Thoracic aorta (tissue), 2 donors: Measurements from ENCODE around the gene ATG9A. TPM values are rescaled to one million over a fixed set of nuclear protein-coding genes. Genes with fewer than 3 reads are reported as not detected.

Experiments used
- ATAC-seq: fragments of 150-250 bp; one replicate; pipeline ENCODE4 v1.8.0; 2017; ENCODE audit warnings: low read depth; ENCODE audit not compliant: insufficient number of reproducible peaks, low FRiP score
- DNase-seq: peaks from one replicate; pipeline ENCODE4 v3.0.0-alpha.2; 2020; ENCODE audit warnings: low spot score
- H3K27ac ChIP-seq, 2 donors: fragments of 200-600 bp; sonication (generic); 1 replicate in 1 of 2; 2 replicates in 1 of 2; pipeline ENCODE4 v1.5.1; 2016; ENCODE audit warnings: mild to moderate bottlenecking in 2 of 2, moderate library complexity in 2 of 2
- H3K27me3 ChIP-seq: fragments of 200-600 bp; sonication (generic); replicated peaks from 2 replicates; pipeline ENCODE4 v1.6.0; 2016; ENCODE audit warnings: mild to moderate bottlenecking; ENCODE audit not compliant: insufficient read depth
- H3K36me3 ChIP-seq: fragments of 200-600 bp; sonication (generic); one replicate; pipeline ENCODE4 v1.5.1; 2016
- H3K4me1 ChIP-seq, 2 donors: fragments of 200-600 bp; sonication (generic); 1 replicate in 1 of 2; 2 replicates in 1 of 2; pipeline versions ENCODE4 v1.5.1 to v1.6.0; 2016; ENCODE audit warnings: low read depth in 2 of 2, mild to moderate bottlenecking in 1 of 2; ENCODE audit not compliant: control insufficient read depth in 1 of 2
- H3K4me3 ChIP-seq: fragments of 200-600 bp; sonication (generic); 2 replicates; pipeline ENCODE4 v1.5.1; 2016; ENCODE audit warnings: mild to moderate bottlenecking
- H3K9me3 ChIP-seq: fragments of 200-600 bp; sonication (generic); 2 replicates; pipeline ENCODE4 v1.5.1; 2016
- total RNA-seq, 2 donors: library from RNA; depleted of rRNA; stranded (reverse); fragments of >200 nt; gene quantifications; one replicate each; pipeline versions ENCODE4 v1.1.0 to v1.2.3, GENCODE V29; 2016
- TF ChIP-seq, protein P1 (sequence below): fragments of 200-600 bp; sonication (generic); IDR thresholded peaks from one replicate; pipeline ENCODE4 v1.5.1; 2019; ENCODE audit warnings: antibody characterized with exemption

The ATG9A gene
- total RNA-seq, 2 donors from 2014 or later, result 39.4 to 60.4 TPM

GRCh38 chr2:219186754-219187456 lies 42.5 kb downstream of the ATG9A start:
- Histone ChIP-seq H3K4me3 (no peak overlapping the region), H3K9me3 (no peaks in the 10 kb centered on the region), H3K36me3 (peaks cover 20% of the 10 kb centered on the region), H3K27ac (no peak overlapping the region), H3K4me1 (no peaks in the 10 kb centered on the region), H3K27me3 (no peaks in the 10 kb centered on the region)
- DNase-seq (no peak), ATAC-seq (no peak)
- TF ChIP-seq, protein P1, sequence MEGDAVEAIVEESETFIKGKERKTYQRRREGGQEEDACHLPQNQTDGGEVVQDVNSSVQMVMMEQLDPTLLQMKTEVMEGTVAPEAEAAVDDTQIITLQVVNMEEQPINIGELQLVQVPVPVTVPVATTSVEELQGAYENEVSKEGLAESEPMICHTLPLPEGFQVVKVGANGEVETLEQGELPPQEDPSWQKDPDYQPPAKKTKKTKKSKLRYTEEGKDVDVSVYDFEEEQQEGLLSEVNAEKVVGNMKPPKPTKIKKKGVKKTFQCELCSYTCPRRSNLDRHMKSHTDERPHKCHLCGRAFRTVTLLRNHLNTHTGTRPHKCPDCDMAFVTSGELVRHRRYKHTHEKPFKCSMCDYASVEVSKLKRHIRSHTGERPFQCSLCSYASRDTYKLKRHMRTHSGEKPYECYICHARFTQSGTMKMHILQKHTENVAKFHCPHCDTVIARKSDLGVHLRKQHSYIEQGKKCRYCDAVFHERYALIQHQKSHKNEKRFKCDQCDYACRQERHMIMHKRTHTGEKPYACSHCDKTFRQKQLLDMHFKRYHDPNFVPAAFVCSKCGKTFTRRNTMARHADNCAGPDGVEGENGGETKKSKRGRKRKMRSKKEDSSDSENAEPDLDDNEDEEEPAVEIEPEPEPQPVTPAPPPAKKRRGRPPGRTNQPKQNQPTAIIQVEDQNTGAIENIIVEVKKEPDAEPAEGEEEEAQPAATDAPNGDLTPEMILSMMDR, result no peak

DNA sequence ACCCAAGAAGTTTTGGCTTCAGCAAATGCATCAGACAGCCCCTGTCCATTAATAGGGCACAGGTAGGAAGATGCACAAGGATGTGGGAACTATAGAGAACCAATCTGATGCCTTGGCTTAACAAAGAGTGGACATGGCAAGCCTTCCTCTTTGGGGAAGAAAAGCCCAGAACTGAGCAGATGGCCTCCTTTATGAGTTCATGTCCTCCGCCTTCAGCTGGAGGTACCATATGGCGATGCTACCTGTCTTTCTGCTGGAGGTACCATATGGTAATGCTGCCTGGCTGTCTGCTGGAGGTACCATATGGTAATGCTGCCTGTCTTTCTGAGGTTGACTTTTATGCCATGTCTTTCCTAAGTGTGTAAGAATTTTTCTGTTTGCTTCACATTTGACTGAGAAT lies 45.3 kb downstream of the ATG9A start:
- Histone ChIP-seq H3K9me3 (no peaks in the 10 kb centered on the region), H3K36me3 (peaks cover 44% of the 10 kb centered on the region), H3K4me1 (peaks cover 4 to 9% of the 10 kb centered on the region in 2 donors), H3K27ac (no peak overlapping the region), H3K27me3 (no peaks in the 10 kb centered on the region), H3K4me3 (no peak overlapping the region)
- ATAC-seq (no peak), DNase-seq (no peak)
- TF ChIP-seq, protein P1, result no peak

DNA sequence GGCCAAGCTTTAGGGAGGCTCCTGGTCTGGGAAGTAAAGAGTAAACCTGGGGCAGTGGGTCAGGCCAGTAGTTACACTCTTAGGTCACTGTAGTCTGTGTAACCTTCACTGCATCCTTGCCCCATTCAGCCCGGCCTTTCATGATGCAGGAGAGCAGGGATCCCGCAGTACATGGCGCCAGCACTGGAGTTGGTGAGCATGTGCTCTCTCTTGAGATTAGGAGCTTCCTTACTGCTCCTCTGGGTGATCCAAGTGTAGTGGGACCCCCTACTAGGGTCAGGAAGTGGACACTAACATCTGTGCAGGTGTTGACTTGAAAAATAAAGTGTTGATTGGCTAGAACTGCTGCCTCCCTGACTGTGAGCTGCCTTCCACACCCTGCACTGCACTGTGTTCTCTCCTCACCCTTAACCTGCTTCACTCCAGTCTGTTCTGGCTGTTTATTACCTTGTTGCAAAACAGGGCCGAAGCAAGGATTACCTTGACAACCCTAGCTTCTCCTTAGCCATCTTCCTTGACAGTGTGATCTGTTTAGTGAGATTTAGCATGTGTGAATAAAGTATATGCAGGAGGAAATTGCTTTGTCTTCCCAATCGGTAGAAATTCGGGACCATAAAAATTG lies 46.2 kb downstream of the ATG9A start:
- peaks cover 44% of the 10 kb centered on the region for H3K36me3 ChIP-seq
- H3K27me3 ChIP-seq, result no peaks in the 10 kb centered on the region
- no peak for DNase-seq
- no peaks in the 10 kb centered on the region for H3K9me3 ChIP-seq
- TF ChIP-seq, protein P1, result no peak
- no peak overlapping the region for H3K4me3 ChIP-seq
- H3K27ac ChIP-seq, result no peak overlapping the region
- H3K4me1 ChIP-seq, result peaks cover 8 to 15% of the 10 kb centered on the region in 2 donors
- ATAC-seq, result no peak

- TF ChIP-seq, protein P1, result no peak
- H3K4me3 ChIP-seq, result no peak overlapping the region
- H3K27ac ChIP-seq, result no peak overlapping the region
- DNase-seq (no peak), ATAC-seq (no peak)
- H3K4me1 ChIP-seq, result peaks cover 8 to 15% of the 10 kb centered on the region in 2 donors
- H3K36me3 ChIP-seq, result peaks cover 44% of the 10 kb centered on the region
- no peaks in the 10 kb centered on the region for H3K27me3 ChIP-seq
- no peaks in the 10 kb centered on the region for H3K9me3 ChIP-seq
Measured at GRCh38 chr2:219182331-219183150, 46.9 kb downstream of the ATG9A start.

- no peak overlapping the region for H3K4me3 ChIP-seq
- H3K27me3 ChIP-seq, result no peaks in the 10 kb centered on the region
- no peaks in the 10 kb centered on the region for H3K9me3 ChIP-seq
- peaks cover 8 to 15% of the 10 kb centered on the region in 2 donors for H3K4me1 ChIP-seq
- H3K27ac ChIP-seq, result no peak overlapping the region
- no peak for ATAC-seq
- TF ChIP-seq, protein P1, result no peak
- DNase-seq, result no peak
- H3K36me3 ChIP-seq, result peaks cover 44% of the 10 kb centered on the region
Measured at GRCh38 chr2:219181531-219181930, 47.9 kb downstream of the ATG9A start.
